Body of pancreas (tissue), 4 donors: ENCODE measurements around the gene SLC28A1.

Source experiments
- CTCF ChIP-seq, 7 experiments: fragments of 450-650 bp in 4 of 7; fragments of 200-600 bp in 3 of 7; sonication (generic) in 3 of 7; IDR thresholded peaks; one replicate each; pipeline ENCODE4 v1.5.1; 2016 to 2019; ENCODE audit warnings: antibody characterized with exemption in 7 of 7
- POLR2A ChIP-seq, 3 donors: fragments of 450-650 bp; IDR thresholded peaks; one replicate each; pipeline ENCODE4 v1.6.1; 2016; ENCODE audit warnings: antibody characterized with exemption in 3 of 3, mild to moderate bottlenecking in 2 of 3

- TF ChIP-seq CTCF (IDR thresholded peaks at IDR 0.05), result no peak
- no peak for TF ChIP-seq POLR2A (IDR thresholded peaks at IDR 0.05)
Observed at GRCh38 chr15:84946772-84947489, 62.5 kb downstream of the SLC28A1 start.
